K562 (cell line): ENCODE results near the gene CDT1. TPM values are rescaled to one million over a fixed set of nuclear protein-coding genes. Genes with fewer than 3 reads are reported as not detected.

Experiments
- BDP1 ChIP-seq: IDR thresholded peaks from 3 replicates; pipeline ENCODE4 v1.6.1; 2011; ENCODE audit not compliant: insufficient read length, insufficient read depth
- KDM5B ChIP-seq: fragments of 200-600 bp; sonication (generic); IDR thresholded peaks from 2 replicates; pipeline ENCODE4 v1.6.1; 2012; ENCODE audit warnings: low read depth, mild to moderate bottlenecking, moderate library complexity, low read length, control low read depth, inconsistent platforms; ENCODE audit not compliant: insufficient replicate concordance
- LARP7 ChIP-seq: fragments of 450-650 bp; IDR thresholded peaks from 2 replicates; pipeline ENCODE4 v1.6.1; 2016
- NCOA1 ChIP-seq: fragments of 450-650 bp; IDR thresholded peaks from 2 replicates; pipeline ENCODE4 v1.6.1; 2016; ENCODE audit warnings: low read depth
- RAD21 ChIP-seq, 2 experiments: fragments of 250-450 bp in 1 of 2; fragments of 450-650 bp in 1 of 2; sonication (Bioruptor Pico) in 1 of 2; formaldehyde crosslinking in 1 of 2; IDR thresholded peaks in 1 of 2; conservative IDR thresholded peaks in 1 of 2; 2 replicates each; pipeline versions ENCODE4 v1.4.0 to v1.8.0; 2020 to 2022; ENCODE audit warnings: mild to moderate bottlenecking in 2 of 2, moderate library complexity in 1 of 2
- TCF7L2 ChIP-seq: fragments of 150-350 bp; IDR thresholded peaks from 2 replicates; pipeline ENCODE4 v1.6.1; 2016; ENCODE audit warnings: low read depth, mild to moderate bottlenecking, low read length, moderate library complexity
- WHSC1 ChIP-seq: IDR thresholded peaks from one replicate; pipeline ENCODE4 v1.6.1; 2012; ENCODE audit warnings: low read length, control low read depth, inconsistent platforms
- ZNF398 ChIP-seq: fragments of 250-450 bp; sonication (Bioruptor Pico); IDR thresholded peaks from 2 replicates; pipeline ENCODE4 v1.8.0; 2021; ENCODE audit warnings: moderate library complexity, mild to moderate bottlenecking, inconsistent platforms
- ZNF699 ChIP-seq: fragments of 250-450 bp; sonication (Bioruptor Pico); IDR thresholded peaks from 2 replicates; pipeline ENCODE4 v1.8.0; 2021; ENCODE audit warnings: mild to moderate bottlenecking, moderate library complexity; ENCODE audit not compliant: insufficient replicate concordance
- polyA plus RNA-seq, 8 experiments: library from polyadenylated mRNA; depleted of rRNA in 4 of 8; stranded (reverse) in 5 of 8; unstranded in 3 of 8; fragments of >200 nt; fragmentation: Nextera tagmentation in 2 of 8; fragmentation: Illumina TruSeq in 1 of 8; extraction: Ambion mirVana in 2 of 8; extraction: Trizol in 1 of 8; gene quantifications; 2 replicates each; pipeline versions ENCODE4 v1.2.1 to v1.2.3, GENCODE V29; 2011 to 2014; ENCODE audit warnings: inconsistent platforms in 1 of 8, missing spikeins in 1 of 8
- total RNA-seq, 7 experiments: library from RNA; depleted of rRNA in 6 of 7; stranded (reverse); fragments of >200 nt in 6 of 7; fragmentation: Illumina TruSeq in 2 of 7; extraction: Trizol in 2 of 7; gene quantifications; 2 replicates each; pipeline versions ENCODE4 v1.2.1 to v1.2.3, GENCODE V29; 2011 to 2021; ENCODE audit warnings: low replicate concordance in 1 of 7
- TF ChIP-seq, protein P1 (sequence below): fragments of 450-650 bp; conservative IDR thresholded peaks from 2 replicates; pipeline ENCODE4 v1.6.1; 2016; ENCODE audit warnings: missing genetic modification characterization, low read depth, mild to moderate bottlenecking, control low read depth, missing compliant biosample characterization
- TF ChIP-seq, protein P2 (sequence below), 3 experiments: fragments of 200-800 bp in 1 of 3; sonication (Bioruptor generic) in 1 of 3; sonication (generic) in 1 of 3; formaldehyde crosslinking in 1 of 3; IDR thresholded peaks; 2 replicates each; pipeline versions ENCODE4 v1.6.1 to v1.8.0; 2016 to 2022; ENCODE audit warnings: mild to moderate bottlenecking in 2 of 3, missing compliant biosample characterization in 2 of 3, missing genetic modification characterization in 2 of 3, missing genetic modification reagents in 1 of 3

Gene CDT1
- total and polyA plus RNA-seq, 9 of the 15 experiments (the other 6 are each of a cell fraction or from before 2014, with no cell fraction given): 0.92 to 178 (median 14.2) TPM

GRCh38 chr16:88798073-88798472, 5.5 kb upstream of the CDT1 start (continued):
- TF ChIP-seq, protein P1, sequence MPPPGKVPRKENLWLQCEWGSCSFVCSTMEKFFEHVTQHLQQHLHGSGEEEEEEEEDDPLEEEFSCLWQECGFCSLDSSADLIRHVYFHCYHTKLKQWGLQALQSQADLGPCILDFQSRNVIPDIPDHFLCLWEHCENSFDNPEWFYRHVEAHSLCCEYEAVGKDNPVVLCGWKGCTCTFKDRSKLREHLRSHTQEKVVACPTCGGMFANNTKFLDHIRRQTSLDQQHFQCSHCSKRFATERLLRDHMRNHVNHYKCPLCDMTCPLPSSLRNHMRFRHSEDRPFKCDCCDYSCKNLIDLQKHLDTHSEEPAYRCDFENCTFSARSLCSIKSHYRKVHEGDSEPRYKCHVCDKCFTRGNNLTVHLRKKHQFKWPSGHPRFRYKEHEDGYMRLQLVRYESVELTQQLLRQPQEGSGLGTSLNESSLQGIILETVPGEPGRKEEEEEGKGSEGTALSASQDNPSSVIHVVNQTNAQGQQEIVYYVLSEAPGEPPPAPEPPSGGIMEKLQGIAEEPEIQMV: no peak
- no peak for TF ChIP-seq RAD21 (CRISPR knock-in tag; conservative IDR thresholded peaks at IDR 0.05 in 1 of 2, IDR thresholded peaks at IDR 0.05 in 1 of 2)
- TF ChIP-seq NCOA1: no peak
- TF ChIP-seq TCF7L2: no peak
- peak; percentile 90 for TF ChIP-seq LARP7
- TF ChIP-seq, protein P2, sequence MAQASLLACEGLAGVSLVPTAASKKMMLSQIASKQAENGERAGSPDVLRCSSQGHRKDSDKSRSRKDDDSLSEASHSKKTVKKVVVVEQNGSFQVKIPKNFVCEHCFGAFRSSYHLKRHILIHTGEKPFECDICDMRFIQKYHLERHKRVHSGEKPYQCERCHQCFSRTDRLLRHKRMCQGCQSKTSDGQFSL (CRISPR knock-in tag; IDR thresholded peaks at IDR 0.05): no peak
- TF ChIP-seq, protein P2 (tag; IDR thresholded peaks at IDR 0.05): no peak
- no peak for TF ChIP-seq KDM5B
- no peak for TF ChIP-seq ZNF398 (CRISPR knock-in tag)
- TF ChIP-seq WHSC1: no peak
- TF ChIP-seq ZNF699 (CRISPR knock-in tag): no peak
- TF ChIP-seq BDP1: no peak
